GM12872 (cell line): ENCODE results near the gene SLX4.

ENCODE experiments used
- TF ChIP-seq, protein P1 (sequence below): IDR thresholded peaks from 3 replicates; pipeline ENCODE4 v1.5.1; 2011; ENCODE audit warnings: low read depth, mild to moderate bottlenecking, low read length, moderate library complexity; ENCODE audit not compliant: insufficient read depth

Gene SLX4

DNA sequence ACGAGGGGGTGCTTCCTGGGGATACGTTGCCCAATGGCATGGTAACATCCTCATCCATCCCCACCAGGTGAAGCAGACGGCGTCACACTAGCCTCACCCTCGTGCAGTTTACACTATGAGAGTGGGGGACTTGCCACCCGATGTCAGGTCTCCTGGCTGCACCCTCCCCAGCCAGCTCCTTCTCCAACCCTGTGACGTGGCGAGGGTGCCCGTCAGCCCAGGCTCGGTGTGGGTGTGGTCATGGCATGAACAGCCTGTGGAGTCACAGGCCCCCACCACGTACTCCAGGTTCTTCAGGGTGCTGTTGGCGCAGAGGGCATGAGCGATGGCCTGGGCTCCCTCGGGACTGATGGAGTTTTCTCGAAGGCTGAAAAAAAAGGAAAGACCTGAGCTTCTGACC is 62.5 kb downstream of the SLX4 start:
- TF ChIP-seq, protein P1, sequence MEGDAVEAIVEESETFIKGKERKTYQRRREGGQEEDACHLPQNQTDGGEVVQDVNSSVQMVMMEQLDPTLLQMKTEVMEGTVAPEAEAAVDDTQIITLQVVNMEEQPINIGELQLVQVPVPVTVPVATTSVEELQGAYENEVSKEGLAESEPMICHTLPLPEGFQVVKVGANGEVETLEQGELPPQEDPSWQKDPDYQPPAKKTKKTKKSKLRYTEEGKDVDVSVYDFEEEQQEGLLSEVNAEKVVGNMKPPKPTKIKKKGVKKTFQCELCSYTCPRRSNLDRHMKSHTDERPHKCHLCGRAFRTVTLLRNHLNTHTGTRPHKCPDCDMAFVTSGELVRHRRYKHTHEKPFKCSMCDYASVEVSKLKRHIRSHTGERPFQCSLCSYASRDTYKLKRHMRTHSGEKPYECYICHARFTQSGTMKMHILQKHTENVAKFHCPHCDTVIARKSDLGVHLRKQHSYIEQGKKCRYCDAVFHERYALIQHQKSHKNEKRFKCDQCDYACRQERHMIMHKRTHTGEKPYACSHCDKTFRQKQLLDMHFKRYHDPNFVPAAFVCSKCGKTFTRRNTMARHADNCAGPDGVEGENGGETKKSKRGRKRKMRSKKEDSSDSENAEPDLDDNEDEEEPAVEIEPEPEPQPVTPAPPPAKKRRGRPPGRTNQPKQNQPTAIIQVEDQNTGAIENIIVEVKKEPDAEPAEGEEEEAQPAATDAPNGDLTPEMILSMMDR = no peak

DNA sequence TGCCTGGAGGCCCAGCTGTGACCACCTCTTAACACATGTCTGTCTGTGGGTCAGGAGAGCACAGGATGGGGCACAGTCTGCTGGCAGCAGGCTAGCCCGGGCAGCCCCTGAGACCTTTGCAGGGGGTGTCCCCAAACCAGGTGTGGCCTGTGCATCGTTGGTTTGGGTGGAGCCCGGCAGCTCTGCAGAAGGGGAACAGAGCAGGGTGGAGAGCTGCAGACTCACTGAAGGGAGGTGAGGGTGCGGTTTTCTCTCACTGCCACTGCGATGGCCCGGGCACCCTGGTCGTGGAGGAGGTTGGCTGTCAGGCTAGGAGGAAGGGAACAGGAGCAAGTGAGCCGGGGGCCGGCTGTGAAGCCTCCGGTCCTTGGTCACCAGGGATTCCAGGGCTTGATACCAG is 63.0 kb downstream of the SLX4 start:
- TF ChIP-seq, protein P1 = no peak

DNA sequence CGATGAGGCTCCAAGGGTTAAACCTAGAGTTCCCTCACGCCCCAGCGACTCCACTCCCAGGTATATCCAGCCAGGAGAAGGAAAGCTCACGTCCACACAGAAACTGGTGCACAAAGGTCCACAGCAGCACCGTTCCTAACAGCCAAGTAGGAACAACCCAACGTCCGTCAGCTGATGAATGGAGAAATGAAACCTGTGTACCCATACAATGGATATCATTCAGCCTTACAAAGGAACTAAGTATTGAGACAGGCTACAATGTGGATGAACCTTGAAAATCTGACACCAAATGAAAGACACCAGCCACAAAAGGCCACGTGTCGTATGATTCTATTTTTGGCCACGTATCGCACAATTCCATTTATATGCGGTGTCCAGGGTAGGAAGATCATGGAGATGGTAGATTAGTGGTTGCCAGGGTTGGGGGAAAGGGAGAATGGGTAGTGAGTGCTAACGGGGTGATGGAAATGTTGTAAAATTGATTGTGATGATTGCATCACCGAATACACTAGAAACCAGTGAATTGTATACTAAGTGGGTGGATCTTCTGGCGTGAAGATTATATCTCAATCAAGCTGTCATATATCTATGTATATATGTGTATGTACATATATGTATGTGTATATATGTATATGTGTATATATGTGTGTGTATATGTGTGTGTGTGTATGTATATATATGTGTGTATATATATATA is 64.3 kb downstream of the SLX4 start:
- TF ChIP-seq, protein P1 = no peak

DNA sequence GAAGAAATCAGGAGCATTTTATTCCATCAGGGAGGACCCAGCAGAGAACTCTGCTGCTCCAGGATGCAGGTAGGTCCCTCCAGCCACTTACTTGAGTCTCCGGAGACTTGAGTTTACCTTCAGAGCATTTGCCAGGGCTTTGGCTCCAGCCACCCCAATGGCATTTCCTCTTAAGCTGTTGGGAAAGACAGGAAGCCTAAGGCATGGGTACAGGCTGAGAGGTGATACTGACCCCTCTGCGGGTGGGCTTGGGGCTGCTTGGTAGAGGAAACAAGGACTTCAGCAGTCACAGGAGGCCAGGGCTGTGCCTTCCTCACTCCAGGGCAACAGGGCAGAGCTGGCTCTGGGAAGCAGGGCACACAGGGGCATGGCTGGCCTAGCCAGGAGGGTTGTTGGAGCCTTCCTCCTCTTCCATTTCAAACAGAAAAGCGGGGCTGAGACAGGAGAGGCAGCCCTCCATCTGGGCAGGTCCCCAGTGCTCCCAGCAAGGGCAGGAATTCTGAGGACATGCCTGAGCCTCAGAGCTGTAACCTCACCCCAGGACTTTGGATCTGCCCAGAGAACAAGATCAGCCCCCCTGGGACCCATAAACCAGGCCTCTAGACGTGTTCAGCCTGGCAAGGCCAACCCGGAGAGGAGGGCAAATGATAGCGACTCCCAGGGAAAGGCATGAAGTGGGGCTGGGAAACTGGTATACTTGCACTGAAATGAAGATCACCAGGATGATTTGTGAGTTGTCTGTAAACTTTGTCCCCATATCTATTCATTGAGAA is 68.6 kb downstream of the SLX4 start:
- TF ChIP-seq, protein P1 = no peak

DNA sequence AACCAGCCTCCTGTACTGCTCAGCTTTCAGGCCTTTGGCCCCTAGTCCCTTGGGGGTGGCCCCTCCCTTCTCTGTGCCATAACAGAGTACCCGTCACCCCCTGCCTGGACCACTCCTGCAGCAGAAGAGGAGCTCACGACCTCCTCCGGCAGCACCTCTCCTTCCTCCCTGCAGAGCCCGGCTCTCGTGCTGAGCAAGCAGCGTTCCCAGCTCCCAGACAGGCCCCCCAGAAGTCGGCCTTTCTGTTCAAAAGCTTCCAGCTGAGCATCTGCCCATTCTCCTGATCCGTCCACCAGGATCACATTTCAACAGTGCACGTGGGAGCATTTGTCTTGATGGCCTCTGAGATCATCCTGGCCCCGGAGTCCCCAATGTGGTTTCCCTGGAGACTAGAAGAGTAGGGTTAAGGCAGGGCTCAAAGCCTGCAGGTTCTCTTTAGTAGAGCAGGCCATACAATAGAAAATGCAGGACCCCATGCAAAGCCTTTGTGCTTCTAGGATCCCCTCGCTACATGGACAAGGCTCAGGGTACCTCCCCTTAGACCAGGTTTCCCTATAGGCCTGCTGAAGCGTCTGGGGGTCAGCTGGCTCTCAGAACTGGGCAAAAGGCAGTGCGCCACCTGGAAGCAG is 69.8 kb downstream of the SLX4 start:
- TF ChIP-seq, protein P1 = no peak

DNA sequence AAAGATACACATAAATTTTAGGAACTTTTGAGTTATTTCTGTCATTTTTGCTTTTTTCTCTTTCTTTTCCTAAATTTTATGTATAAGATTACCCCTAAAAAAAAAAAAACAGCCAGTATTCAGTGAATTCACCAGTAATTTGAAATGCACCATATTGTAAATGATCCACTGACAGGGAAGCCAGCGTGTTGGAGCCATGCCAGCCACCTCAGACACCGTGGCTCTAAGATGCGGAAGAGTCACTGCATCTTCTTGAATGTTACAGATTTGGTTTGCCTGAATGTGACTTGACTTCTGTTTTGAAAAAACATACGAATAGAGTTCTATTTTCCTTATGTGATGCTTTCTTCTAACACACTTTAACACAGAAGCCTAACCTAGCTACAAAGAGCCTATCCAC is 73.2 kb downstream of the SLX4 start:
- TF ChIP-seq, protein P1 = no peak

DNA sequence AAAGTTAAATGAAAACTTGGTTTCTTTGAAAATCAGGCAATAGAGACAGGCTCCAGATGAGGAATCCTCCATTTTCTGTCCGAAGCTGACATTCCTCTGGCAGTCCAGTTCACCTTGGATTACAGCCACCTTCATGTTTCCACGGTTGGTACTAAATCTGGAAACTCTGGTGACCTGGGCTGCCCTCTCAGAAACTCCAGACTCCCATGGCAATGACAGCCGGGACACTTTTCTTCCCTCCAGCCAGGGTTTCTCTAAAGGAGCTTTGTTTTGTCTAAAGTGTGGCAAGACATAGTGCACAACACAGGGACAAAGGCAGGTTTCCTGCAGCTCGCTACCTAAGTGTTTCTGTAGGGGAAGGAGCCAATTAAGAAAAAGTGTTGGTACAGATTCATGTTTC is 74.6 kb downstream of the SLX4 start:
- TF ChIP-seq, protein P1 = no peak
